Measurements from ENCODE around the gene NDRG4.

NDRG4 gene

GRCh38 chr16:58476791-58477190 is 23.2 kb upstream of the NDRG4 start:
- H2AFZ ChIP-seq (ENCODE audit: low read length), result no peak overlapping the region
- H3K4me1 ChIP-seq (ENCODE audit: insufficient read depth, low read length, poor library complexity, severe bottlenecking), result peaks cover 3% of the 10 kb centered on the region
- H3K9me2 ChIP-seq (replicated peaks; ENCODE audit: low read depth, low read length), result no peaks in the 10 kb centered on the region
- H3K36me3 ChIP-seq (ENCODE audit: insufficient read depth, low read length), result no peaks in the 10 kb centered on the region
- no peaks in the 10 kb centered on the region for H4K20me1 ChIP-seq (ENCODE audit: insufficient read depth, low read length, poor library complexity, severe bottlenecking)
- H3K4me3 ChIP-seq (ENCODE audit: low read length, poor library complexity, severe bottlenecking), result no peak overlapping the region
- H3F3A ChIP-seq (ENCODE audit: low read depth), result no peaks in the 10 kb centered on the region
- no peak for TF ChIP-seq CTCF (conservative IDR thresholded peaks at IDR 0.05; ENCODE audit: low read length)
- no peak for TF ChIP-seq EZH2phosphoT487 (IDR thresholded peaks at IDR 0.05; ENCODE audit: borderline replicate concordance)
- H3K27me3 ChIP-seq (ENCODE audit: insufficient read depth, low read length, poor library complexity, severe bottlenecking), result no peaks in the 10 kb centered on the region
- no peak overlapping the region for H3K4me2 ChIP-seq (ENCODE audit: low read depth, low read length, poor library complexity, severe bottlenecking)
- no peak overlapping the region for H3K9ac ChIP-seq (ENCODE audit: low read depth, low read length, poor library complexity, severe bottlenecking)
- no peaks in the 10 kb centered on the region for H3K79me2 ChIP-seq (ENCODE audit: insufficient read depth, low read length)
- H3K9me3 ChIP-seq (ENCODE audit: insufficient read depth, low read depth, low read length), result no peaks in the 10 kb centered on the region

GRCh38 chr16:58478427-58478826 is 21.5 kb upstream of the NDRG4 start:
- H3K27me3 ChIP-seq (ENCODE audit: insufficient read depth, low read length, poor library complexity, severe bottlenecking), result no peaks in the 10 kb centered on the region
- H3K4me1 ChIP-seq (ENCODE audit: insufficient read depth, low read length, poor library complexity, severe bottlenecking), result no peaks in the 10 kb centered on the region
- H3K4me2 ChIP-seq (ENCODE audit: low read depth, low read length, poor library complexity, severe bottlenecking), result no peak overlapping the region
- no peaks in the 10 kb centered on the region for H3K79me2 ChIP-seq (ENCODE audit: insufficient read depth, low read length)
- no peak overlapping the region for H3K4me3 ChIP-seq (ENCODE audit: low read length, poor library complexity, severe bottlenecking)
- H4K20me1 ChIP-seq (ENCODE audit: insufficient read depth, low read length, poor library complexity, severe bottlenecking), result no peaks in the 10 kb centered on the region
- TF ChIP-seq EZH2phosphoT487 (IDR thresholded peaks at IDR 0.05; ENCODE audit: borderline replicate concordance) (no peak), CTCF (conservative IDR thresholded peaks at IDR 0.05; ENCODE audit: low read length) (no peak)
- H3K9ac ChIP-seq (ENCODE audit: low read depth, low read length, poor library complexity, severe bottlenecking), result no peak overlapping the region
- no peaks in the 10 kb centered on the region for H3K9me2 ChIP-seq (replicated peaks; ENCODE audit: low read depth, low read length)
- no peaks in the 10 kb centered on the region for H3K9me3 ChIP-seq (ENCODE audit: insufficient read depth, low read depth, low read length)
- no peaks in the 10 kb centered on the region for H3K36me3 ChIP-seq (ENCODE audit: insufficient read depth, low read length)
- H2AFZ ChIP-seq (ENCODE audit: low read length), result no peak overlapping the region
- H3F3A ChIP-seq (ENCODE audit: low read depth), result no peaks in the 10 kb centered on the region

- no peaks in the 10 kb centered on the region for H3K36me3 ChIP-seq (ENCODE audit: insufficient read depth, low read length)
- no peaks in the 10 kb centered on the region for H3K27me3 ChIP-seq (ENCODE audit: insufficient read depth, low read length, poor library complexity, severe bottlenecking)
- no peaks in the 10 kb centered on the region for H3K79me2 ChIP-seq (ENCODE audit: insufficient read depth, low read length)
- TF ChIP-seq EZH2phosphoT487 (IDR thresholded peaks at IDR 0.05; ENCODE audit: borderline replicate concordance), result no peak
- no peak for TF ChIP-seq CTCF (conservative IDR thresholded peaks at IDR 0.05; ENCODE audit: low read length)
- no peak overlapping the region for H2AFZ ChIP-seq (ENCODE audit: low read length)
- no peaks in the 10 kb centered on the region for H4K20me1 ChIP-seq (ENCODE audit: insufficient read depth, low read length, poor library complexity, severe bottlenecking)
- H3K9me3 ChIP-seq (ENCODE audit: insufficient read depth, low read depth, low read length), result no peaks in the 10 kb centered on the region
- no peak overlapping the region for H3K9ac ChIP-seq (ENCODE audit: low read depth, low read length, poor library complexity, severe bottlenecking)
- H3K4me2 ChIP-seq (ENCODE audit: low read depth, low read length, poor library complexity, severe bottlenecking), result no peak overlapping the region
- H3K4me3 ChIP-seq (ENCODE audit: low read length, poor library complexity, severe bottlenecking), result no peak overlapping the region
- H3F3A ChIP-seq (ENCODE audit: low read depth), result no peaks in the 10 kb centered on the region
- H3K4me1 ChIP-seq (ENCODE audit: insufficient read depth, low read length, poor library complexity, severe bottlenecking), result no peaks in the 10 kb centered on the region
- no peaks in the 10 kb centered on the region for H3K9me2 ChIP-seq (replicated peaks; ENCODE audit: low read depth, low read length)
Measured at GRCh38 chr16:58481226-58481869, 18.6 kb upstream of the NDRG4 start.
